ENCODE measurements around the gene ARHGDIB.
A peak's percentile ranks its signal among the peaks of the same experiment; 100 is the strongest.

Gene ARHGDIB

GRCh38 chr12:14893506-14894250 is 67.7 kb downstream of the ARHGDIB start:
- peak; percentile 33 for DNase-seq

GRCh38 chr12:14892726-14893505 is 68.5 kb downstream of the ARHGDIB start:
- no peak for DNase-seq
